Hepatic stellate cell (primary cell): ENCODE measurements around the gene SLC25A21.
"Not testable (repeated sequence)": the region's sequence is repeated elsewhere in the genome, so short reads cannot be mapped to it uniquely, and the experiment has no call there.

ENCODE experiments used
- DNase-seq: peaks from one replicate; pipeline ENCODE4 v3.0.0; 2011; ENCODE audit warnings: low spot score

The SLC25A21 gene

GRCh38 chr14:36820901-36821300 lies 351.5 kb downstream of the SLC25A21 start:
- no peak for DNase-seq

GRCh38 chr14:36820111-36820709 lies 352.2 kb downstream of the SLC25A21 start:
- DNase-seq = no peak

GRCh38 chr14:36818794-36819384 lies 353.5 kb downstream of the SLC25A21 start:
- DNase-seq = no peak

GRCh38 chr14:36818246-36818645 lies 354.2 kb downstream of the SLC25A21 start:
- DNase-seq = no peak

GRCh38 chr14:36817071-36817930 lies 355.1 kb downstream of the SLC25A21 start:
- DNase-seq = no peak

GRCh38 chr14:36816481-36816880 lies 355.9 kb downstream of the SLC25A21 start:
- DNase-seq = no peak

GRCh38 chr14:36814783-36815182 lies 357.6 kb downstream of the SLC25A21 start:
- not testable (repeated sequence) for DNase-seq

- no peak for DNase-seq
Measured at GRCh38 chr14:36810209-36810608, 362.2 kb downstream of the SLC25A21 start.

- no peak for DNase-seq
Measured at GRCh38 chr14:36807727-36808126, 364.7 kb downstream of the SLC25A21 start.

- no peak for DNase-seq
Measured at GRCh38 chr14:36805131-36805559, 367.3 kb downstream of the SLC25A21 start.

GRCh38 chr14:36797634-36798033 lies 374.8 kb downstream of the SLC25A21 start:
- DNase-seq = no peak

GRCh38 chr14:36791402-36791801 lies 381.0 kb downstream of the SLC25A21 start:
- no peak for DNase-seq

- DNase-seq = no peak
Measured at GRCh38 chr14:36785511-36785910, 386.9 kb downstream of the SLC25A21 start.

- DNase-seq = no peak
Measured at GRCh38 chr14:36784541-36784940, 387.9 kb downstream of the SLC25A21 start.

GRCh38 chr14:36781897-36782296 lies 390.5 kb downstream of the SLC25A21 start:
- DNase-seq = no peak

- no peak for DNase-seq
Measured at GRCh38 chr14:36773558-36773957, 398.8 kb downstream of the SLC25A21 start.

- peak; percentile 7 for DNase-seq
Measured at GRCh38 chr14:36773136-36773540, 399.3 kb downstream of the SLC25A21 start.

GRCh38 chr14:36771028-36771640 lies 401.3 kb downstream of the SLC25A21 start:
- no peak for DNase-seq

GRCh38 chr14:36768638-36769337 lies 403.6 kb downstream of the SLC25A21 start:
- no peak for DNase-seq

GRCh38 chr14:36767603-36768281 lies 404.7 kb downstream of the SLC25A21 start:
- no peak for DNase-seq

- DNase-seq = no peak
Measured at GRCh38 chr14:36766974-36767373, 405.4 kb downstream of the SLC25A21 start.
